Measurements from ENCODE around the gene HNRNPF.
A peak's percentile ranks its signal among the peaks of the same experiment; 100 is the strongest.

HNRNPF gene

GRCh38 chr10:43421519-43421918 is 12.5 kb upstream of the HNRNPF start:
- no peak for DNase-seq (ENCODE audit: low read depth, low spot score)

DNA sequence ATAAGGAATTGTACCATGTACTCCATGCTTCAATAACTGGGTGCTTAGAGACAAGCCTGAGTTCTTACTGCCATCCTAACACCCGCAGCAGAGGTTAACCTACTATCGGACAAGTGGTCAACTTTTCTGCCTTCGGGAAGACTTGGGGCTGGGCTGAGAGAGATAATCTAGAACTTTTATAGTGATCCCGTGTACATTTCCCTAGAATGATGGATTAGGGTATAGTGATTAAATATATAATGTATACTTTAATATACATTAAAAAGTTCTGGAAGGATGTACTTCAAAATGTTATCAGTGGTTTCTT is 12.2 kb upstream of the HNRNPF start:
- no peak for DNase-seq (ENCODE audit: low read depth, low spot score)

GRCh38 chr10:43420369-43421200 is 11.6 kb upstream of the HNRNPF start:
- DNase-seq (ENCODE audit: low read depth, low spot score), result peak; percentile 45

DNA sequence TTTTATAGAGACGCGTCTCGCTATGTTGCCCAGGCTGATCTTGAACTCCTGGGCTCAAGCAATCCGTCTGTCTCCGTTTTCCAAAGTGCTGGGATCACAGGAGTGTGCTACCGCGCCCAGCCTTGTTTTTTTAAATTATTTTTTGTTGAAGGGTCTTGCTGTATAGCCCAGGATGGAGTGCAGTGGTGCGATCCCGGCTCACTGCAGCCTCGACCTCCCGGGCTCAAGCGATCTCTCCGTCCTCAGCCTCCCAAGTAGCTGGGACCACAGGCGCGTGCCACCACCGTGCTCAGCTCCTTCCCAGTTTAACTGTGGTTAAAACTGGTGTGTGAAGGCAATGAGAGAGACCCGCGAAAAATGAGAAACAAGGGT is 11.0 kb upstream of the HNRNPF start:
- DNase-seq (ENCODE audit: low read depth, low spot score), result no peak

DNA sequence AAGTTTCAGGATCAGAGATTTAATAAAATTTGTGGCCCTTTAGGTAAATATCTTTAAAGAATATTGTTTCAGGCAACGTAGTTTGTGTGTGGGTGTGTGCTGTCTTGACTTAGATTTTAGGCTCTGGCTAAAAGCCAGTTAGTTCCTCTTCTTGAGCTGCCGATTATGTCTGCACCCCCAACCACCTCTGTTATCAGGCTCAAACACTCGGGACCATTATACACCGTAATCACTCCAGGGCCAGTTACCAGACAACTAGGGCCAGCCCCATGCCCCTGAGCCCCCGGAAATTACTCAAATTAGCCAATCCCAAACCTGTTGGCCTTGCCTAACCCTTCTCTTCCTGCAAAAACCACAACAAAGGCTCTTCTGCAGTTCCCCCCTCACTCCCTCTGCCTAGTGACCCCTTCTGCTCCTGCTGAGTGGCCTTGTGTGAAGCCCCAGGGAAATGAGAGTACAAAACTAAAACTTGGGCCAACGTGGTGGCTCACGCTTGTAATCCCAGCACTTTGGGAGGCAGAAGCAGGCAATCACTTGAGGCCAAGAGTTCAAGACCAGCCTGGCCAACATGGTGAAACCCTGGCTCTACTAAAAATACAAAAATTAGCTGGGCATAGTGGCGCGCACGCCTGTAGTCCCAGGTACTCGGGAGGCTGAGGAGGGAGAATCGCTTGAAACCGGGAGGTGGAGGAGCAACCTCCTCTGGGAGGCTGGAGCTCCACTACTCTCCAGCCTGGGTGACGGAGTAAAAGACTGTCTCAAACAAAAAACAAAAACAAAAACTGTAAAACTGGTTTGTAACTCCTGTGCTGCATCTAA is 9.2 kb upstream of the HNRNPF start:
- DNase-seq (ENCODE audit: low read depth, low spot score), result no peak

GRCh38 chr10:43415544-43415943 is 6.6 kb upstream of the HNRNPF start:
- no peak for DNase-seq (ENCODE audit: low read depth, low spot score)

- no peak for DNase-seq (ENCODE audit: low read depth, low spot score)
These were observed 2.5 kb upstream of the HNRNPF start for GRCh38 chr10:43411536-43411935.

GRCh38 chr10:43410345-43410744 is 1.4 kb upstream of the HNRNPF start:
- DNase-seq (ENCODE audit: low read depth, low spot score), result no peak

DNA sequence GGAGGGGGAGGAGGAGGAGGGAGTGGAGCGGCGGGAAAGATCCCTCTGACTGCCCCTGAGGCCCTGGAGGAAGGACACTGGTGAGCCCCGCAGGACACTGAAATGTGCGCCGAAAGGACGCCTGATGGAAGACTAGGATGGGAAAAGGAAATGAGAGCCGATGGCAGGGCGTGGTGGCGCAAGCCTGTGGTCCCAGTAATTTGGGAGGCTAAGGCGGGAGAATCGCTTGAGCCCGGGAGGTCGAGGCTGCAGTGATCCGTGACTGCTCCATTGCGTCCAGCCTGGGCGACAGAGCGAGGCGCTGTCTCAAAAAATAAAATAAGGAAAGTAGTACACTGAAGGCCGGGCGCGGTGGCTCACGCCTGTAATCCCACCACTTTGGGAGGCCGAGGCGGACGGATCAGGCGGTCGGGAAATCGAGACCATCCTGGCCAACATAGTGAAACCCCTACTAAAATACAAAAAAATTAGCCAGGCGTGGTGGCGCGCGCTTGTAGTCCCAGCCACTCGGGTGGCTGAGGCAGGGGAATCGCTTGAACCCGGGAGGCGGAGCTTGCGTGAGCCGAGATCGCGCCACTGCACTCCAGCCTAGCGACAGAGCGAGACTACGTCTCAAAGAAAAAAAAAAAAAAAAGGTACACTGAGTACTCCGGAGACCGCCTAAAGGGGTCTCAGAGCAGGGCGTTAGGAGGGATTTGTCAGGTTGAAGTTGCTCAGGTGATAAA is 561 bp upstream of the HNRNPF start:
- no peak for DNase-seq (ENCODE audit: low read depth, low spot score)

GRCh38 chr10:43408331-43408709 is 666 bp downstream of the HNRNPF start:
- no peak for DNase-seq (ENCODE audit: low read depth, low spot score)

- peak; percentile 73 for DNase-seq (ENCODE audit: low read depth, low spot score)
These were observed 1.2 kb downstream of the HNRNPF start for GRCh38 chr10:43407576-43408330.

GRCh38 chr10:43407148-43407575 is 1.8 kb downstream of the HNRNPF start:
- no peak for DNase-seq (ENCODE audit: low read depth, low spot score)

- no peak for DNase-seq (ENCODE audit: low read depth, low spot score)
These were observed 4.3 kb downstream of the HNRNPF start for GRCh38 chr10:43404704-43405084.

- no peak for DNase-seq (ENCODE audit: low read depth, low spot score)
These were observed 4.9 kb downstream of the HNRNPF start for GRCh38 chr10:43403911-43404703.

DNA sequence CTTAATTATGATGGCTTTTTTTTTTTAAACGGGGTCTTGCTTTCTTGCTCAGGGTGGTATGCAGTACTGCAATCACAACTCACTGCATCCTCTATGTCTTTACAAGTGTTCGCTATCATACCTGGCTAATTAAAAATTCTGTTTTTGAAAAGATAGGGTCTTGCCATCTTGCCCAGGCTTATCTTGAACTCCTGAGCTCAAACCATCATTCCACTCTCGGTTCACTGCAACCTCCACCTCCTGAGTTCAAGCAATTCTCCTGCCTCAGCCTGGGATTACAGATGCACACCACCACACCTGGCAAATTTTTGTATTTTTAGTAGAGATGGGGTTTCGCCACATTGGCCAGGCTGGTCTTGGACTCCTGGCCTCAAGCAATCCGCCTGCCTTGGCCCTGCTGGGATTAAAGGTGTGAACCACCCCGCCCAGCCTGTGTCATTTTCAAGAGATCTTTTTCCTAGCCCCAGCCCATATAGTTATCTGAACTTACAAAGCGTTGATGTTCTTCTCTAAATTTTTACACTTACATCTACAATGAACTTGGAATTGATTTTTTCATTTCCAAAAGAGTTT is 6.0 kb downstream of the HNRNPF start:
- DNase-seq (ENCODE audit: low read depth, low spot score), result no peak

DNA sequence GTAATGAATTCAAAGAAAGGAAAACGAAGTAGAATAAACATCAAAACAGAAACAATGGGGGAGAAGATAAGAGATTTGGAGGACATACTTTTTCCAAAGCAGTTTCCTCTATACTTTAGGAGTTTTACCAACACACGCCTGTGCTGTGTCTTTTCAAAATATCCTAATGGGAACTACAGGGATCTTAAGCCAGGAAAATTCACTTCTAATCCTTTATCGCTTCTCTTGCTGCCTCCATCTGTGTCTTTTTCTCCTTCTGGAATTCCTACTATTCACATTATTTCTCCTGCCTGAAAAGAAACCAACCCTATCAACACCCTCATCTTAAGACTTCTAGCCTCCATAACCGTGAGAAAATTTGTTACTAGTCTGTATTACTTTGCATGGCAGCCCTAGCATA is 6.8 kb downstream of the HNRNPF start:
- no peak for DNase-seq (ENCODE audit: low read depth, low spot score)

GRCh38 chr10:43401627-43402026 is 7.4 kb downstream of the HNRNPF start:
- DNase-seq (ENCODE audit: low read depth, low spot score), result no peak

- no peak for DNase-seq (ENCODE audit: low read depth, low spot score)
These were observed 9.4 kb downstream of the HNRNPF start for GRCh38 chr10:43399320-43400310.

DNA sequence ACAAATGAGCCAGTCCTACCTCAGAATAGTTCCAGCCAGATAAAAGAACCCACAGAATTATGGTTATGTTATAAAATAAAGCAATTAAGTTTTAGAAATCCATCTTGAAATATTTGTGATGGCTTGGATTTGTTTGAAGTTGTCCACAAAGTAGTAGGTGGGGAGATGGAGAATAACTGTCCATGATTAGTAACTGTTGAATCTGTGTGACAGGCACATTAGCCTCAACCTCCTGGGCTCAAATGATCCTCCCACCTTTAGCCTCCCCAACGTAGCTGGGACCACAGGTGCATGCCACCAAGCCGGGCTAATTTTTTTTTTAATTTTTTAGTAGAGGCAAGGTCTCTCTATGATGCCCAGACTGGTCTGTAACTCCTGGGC is 10.1 kb downstream of the HNRNPF start:
- DNase-seq (ENCODE audit: low read depth, low spot score), result no peak

Data from activated CD4-positive, CD25-positive, alpha-beta regulatory T cell treated with anti-CD3 and anti-CD28 coated beads, Interleukin-2, amount 50 U/mL, for 16 hours (primary cell).